ELF-1 (cell line): ENCODE results near the gene SLC31A2.
A peak's percentile ranks its signal among the peaks of the same experiment; 100 is the strongest.
"Not testable (repeated sequence)": the region's sequence is repeated elsewhere in the genome, so short reads cannot be mapped to it uniquely, and the experiment has no call there.

Experiments used
- DNase-seq: peaks from one replicate; pipeline ENCODE4 v3.0.0-alpha.2; 2016; ENCODE audit warnings: low read depth, low spot score

SLC31A2 gene, protein sequence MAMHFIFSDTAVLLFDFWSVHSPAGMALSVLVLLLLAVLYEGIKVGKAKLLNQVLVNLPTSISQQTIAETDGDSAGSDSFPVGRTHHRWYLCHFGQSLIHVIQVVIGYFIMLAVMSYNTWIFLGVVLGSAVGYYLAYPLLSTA

DNA sequence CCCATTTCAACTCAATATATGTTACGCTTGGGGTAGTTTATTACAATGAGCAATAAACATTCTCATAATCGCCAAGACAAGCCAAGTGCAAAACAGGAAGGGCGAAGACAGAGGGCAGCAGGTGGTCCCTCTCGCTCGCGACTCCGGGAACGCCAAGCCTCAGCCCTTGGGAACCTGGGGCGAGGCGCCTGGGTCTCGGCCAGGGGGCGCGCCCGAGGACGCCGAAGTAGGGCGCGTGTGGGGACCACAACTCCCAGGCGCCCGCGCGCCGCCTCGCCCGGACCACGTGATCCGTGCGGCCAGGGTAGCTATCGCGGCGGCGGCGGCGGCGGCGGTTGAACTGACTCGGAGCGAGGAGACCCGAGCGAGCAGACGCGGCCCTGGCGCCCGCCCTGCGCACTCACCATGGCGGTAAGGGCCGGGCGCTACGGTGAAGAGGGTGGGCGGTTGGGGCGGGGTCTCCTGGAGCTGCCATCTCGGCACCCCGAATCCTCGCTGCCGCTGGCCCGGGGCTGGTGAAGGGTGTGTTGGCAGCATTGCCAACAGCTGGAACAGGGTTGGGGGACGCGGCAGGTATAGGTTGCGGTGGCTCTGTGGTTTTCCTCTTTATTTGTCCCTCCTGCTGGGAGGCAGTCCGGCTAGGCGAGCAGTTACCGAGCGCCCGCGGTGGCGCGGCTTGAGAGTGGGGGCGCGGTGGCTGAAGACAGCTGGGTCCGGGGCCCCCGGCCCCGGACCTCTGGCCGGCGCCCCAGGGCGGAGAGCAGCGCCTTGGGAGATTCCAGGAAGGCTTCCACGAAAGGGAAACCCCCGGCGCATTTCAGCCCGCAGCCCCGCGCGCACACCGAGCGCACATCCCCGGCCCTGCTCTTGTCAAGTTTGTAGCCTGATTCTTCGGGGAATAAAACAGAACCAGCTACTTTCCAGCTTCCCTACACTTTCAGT is at the start of gene SLC31A2:
TSS of gene SLC31A2 (plus strand) at position 338 of the 942 bp plus-strand sequence. CDS start at position 406, 68 bp downstream.
- DNase-seq = peak; percentile 93

DNA sequence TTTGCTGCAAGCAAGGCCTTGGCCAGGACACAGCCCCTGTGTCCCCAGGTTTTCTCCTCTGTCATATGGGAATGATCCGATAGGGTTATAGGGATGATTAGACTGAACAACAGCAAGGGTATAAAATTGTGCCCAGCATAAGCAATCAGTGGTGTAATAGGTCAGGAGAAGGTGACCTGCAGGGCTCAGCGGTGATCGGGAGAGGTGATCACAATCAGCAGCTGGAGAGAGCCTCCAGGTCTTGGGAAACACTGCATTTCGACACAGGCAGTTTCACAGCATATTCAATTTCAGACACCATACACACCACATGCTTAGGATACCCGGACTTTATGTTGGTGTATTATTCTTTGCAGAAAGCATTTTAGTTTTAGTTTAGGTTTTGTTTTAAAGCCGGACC is 45.5 kb upstream of the SLC31A2 start:
- DNase-seq = not testable (repeated sequence)

DNA sequence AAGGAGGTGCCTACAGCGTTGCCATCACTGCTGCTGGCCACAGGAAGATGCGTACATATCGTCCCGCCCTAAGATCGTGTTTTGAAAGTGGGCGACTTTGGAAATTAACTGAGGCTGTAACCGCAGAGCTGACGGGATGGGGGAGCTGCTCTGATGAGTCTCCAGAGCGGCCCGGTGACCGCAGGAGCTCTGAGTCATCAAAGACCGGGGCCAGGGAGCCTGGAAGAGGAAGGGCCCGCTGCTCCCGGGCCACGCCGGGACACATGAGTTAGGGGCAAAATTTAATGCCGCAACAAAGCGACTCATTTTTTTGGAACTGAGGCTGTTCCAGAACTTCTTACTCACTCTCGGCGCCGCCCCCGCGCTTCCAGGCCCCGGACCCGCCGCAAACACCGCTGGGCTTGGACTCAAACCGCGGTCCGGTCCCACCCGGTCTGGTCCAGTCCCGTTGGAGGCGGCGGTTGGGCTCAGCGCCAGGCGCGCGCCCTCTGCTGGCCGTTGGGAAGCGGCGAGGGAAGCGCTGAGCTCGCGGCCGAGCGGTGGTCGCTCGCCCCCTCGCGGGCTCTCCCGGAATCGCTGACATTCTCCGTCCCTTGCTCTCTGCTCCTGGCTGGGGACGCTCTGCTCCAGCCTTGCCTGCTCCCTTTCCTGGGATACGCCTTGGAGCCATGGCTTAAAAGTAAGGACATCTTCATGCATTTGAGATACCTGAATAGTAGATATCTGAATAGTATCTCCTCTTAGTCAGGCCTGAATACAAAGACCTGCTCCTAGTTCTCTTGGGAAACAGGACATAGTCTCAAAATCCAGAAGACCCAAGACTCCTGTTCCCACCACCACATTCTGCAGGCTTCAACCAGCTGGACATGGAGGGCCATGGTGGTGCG is 39.5 kb upstream of the SLC31A2 start:
- peak; percentile 42 for DNase-seq

DNA sequence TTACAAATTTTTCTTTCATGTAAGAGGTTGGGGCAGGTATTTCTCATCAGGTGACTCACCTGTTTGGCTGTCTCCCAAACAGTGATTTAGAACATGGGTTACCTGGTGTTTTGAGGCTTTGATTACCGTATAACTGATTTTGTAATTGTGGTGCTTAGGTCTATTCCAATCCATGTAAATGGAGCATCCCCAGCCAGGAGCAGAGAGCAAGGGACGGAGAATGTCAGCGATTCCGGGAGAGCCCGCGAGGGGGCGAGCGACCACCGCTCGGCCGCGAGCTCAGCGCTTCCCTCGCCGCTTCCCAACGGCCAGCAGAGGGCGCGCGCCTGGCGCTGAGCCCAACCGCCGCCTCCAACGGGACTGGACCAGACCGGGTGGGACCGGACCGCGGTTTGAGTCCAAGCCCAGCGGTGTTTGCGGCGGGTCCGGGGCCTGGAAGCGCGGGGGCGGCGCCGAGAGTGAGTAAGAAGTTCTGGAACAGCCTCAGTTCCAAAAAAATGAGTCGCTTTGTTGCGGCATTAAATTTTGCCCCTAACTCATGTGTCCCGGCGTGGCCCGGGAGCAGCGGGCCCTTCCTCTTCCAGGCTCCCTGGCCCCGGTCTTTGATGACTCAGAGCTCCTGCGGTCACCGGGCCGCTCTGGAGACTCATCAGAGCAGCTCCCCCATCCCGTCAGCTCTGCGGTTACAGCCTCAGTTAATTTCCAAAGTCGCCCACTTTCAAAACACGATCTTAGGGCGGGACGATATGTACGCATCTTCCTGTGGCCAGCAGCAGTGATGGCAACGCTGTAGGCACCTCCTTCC is 37.9 kb upstream of the SLC31A2 start:
- DNase-seq = peak; percentile 23

DNA sequence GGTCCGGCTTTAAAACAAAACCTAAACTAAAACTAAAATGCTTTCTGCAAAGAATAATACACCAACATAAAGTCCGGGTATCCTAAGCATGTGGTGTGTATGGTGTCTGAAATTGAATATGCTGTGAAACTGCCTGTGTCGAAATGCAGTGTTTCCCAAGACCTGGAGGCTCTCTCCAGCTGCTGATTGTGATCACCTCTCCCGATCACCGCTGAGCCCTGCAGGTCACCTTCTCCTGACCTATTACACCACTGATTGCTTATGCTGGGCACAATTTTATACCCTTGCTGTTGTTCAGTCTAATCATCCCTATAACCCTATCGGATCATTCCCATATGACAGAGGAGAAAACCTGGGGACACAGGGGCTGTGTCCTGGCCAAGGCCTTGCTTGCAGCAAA is 32.0 kb upstream of the SLC31A2 start:
- not testable (repeated sequence) for DNase-seq

DNA sequence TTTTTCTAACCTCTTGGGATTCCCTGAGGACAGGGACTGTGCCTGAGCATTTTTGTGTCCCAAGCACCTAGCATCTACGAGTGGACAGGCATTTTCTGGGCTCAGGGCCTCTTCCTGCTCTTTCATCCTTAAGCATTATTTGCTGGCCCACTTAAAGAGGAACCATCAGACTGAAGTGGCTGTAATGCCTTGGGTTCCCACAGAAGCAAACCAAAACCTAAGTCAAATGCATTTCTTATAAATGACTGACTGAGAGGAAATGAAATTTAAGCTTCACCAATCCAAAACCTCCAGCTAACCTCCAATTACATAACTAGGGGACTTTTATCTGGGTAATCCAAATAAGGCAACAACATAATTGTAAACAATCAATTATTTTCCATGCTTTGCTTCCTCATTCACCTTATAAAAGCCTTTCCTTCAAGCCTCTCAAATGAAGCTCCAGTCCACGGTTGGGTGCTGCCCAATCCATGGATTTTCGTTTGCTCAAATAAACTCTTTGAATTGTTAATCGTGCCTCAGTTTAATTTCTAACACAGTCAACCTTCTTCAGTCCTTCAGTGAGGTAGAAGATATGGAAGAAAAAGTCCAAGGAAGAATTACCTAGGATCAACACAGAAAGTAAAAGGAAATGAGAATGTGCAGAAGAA is 25.3 kb upstream of the SLC31A2 start:
- DNase-seq = no peak

DNA sequence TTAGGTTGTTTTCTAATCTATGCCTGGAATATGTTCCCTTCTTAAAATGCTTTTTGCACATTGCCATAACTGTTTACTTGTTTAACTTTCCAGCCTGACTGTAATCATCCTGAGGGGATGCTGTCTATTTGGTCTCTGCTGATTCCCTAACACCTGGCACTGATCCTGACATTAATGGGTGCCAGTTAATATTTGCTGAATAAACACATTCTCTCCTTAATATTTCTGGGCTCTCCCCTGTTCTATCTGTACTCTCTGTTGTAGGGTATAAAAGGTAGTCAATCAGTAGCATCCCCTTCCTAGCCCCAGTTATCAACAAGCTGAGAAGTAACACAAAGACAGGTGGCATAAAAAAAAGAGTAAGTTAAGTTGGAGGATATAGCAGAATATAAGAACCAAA is 21.3 kb upstream of the SLC31A2 start:
- no peak for DNase-seq

DNA sequence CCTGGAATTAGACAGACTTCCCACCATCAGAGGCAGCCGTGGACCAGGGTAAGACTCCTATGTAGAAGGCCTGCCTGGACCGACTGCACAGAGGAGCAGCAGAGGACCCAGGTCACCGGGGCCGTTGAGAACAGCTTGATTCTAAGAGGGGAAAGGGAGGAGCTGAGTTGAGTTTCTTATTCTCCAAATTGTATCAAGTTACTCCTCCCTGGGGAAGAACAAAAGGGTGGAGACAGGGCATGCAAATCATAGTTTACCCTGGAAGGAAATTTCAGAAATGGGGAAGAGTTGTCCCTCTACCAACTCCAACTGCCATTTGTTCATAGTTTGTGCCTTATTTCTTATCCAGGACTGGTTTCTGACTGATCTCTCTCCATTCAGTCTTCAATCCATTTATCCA is 20.9 kb upstream of the SLC31A2 start:
- no peak for DNase-seq

DNA sequence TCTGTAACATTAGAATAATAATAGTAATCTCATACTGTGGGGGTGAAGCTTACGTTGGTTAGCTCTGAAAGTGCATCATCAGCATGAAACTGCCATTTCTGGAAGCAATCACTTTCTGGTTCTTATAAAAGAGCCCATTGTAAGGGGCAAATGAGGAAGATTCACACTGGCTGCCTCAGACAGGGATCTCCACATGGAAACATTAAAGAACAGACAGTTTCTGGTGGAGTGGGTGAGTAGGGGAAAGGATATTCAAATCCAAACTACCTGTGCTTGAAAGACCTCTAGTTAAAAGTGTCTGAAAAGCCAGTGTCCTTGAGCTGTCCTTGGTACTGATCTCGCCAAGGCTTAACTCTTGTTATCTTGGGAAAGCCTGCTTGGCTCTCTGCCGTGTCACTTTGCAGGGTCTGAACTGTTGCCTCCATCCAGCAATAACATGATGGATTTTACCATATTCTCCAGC is 19.1 kb upstream of the SLC31A2 start:
- DNase-seq = no peak

DNA sequence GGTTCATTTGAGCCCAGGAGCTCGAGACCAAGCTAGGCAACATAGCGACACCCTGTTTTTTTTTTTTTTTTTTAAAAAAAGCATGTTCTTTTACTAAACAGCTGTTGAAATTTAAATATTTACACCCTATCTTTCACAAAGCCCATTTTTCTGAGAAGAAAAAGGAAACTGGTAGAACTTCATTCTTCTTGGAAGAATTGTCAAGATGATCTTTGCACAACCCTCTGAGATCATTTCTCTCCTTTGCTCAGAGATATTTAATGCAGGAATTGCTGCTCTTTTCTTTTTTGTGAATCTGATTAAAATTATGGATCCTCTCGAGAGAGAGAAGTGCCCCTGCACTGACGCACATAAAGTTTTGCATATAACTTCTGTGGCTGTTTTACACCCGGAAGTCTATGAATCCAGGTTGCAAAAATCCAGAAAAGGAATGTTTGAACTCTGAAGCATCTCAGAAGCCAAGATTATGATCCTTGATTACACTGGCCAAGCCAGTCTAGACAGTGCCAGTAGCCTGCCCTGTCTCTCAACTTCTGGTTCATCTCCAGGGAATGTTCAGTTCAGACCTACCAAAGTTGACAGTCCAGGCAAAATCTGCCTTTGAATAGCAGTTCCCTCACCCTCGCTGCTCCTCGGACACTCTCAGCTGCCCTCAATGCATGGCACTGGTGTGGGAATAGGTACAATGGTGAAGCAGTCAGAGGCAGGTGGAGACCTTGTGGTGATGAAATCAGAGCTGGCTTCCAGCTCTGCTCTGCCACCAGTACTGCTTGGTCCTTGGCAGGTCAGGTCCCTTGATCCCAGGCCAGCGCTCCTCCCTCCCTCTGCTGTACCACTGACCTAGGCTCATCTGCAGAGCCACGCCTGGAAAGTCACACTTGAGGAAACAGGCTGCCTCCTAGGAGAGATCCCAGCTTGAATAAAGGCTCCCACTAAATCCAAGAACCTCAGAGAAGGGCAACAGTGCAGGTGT is 13.3 kb upstream of the SLC31A2 start:
- DNase-seq = no peak

DNA sequence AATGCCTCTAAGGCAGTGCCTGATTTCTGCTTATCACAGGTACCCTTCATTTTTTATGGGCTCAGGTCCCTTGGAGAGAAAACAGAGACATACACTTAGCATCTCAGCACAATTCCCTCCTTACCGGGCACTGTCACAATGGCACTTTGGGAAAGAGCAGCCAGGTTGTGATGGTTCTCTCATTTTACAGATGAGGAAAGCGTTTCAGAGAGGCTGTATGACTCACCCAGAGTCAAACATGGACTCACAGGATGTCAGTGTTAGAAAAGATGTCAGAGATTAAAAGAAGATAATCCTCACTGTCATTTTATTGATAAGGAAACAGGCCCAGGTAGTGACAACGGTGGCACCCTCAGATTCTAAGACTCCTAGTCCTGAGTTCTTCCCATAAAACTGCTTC is 12.0 kb upstream of the SLC31A2 start:
- DNase-seq = no peak

DNA sequence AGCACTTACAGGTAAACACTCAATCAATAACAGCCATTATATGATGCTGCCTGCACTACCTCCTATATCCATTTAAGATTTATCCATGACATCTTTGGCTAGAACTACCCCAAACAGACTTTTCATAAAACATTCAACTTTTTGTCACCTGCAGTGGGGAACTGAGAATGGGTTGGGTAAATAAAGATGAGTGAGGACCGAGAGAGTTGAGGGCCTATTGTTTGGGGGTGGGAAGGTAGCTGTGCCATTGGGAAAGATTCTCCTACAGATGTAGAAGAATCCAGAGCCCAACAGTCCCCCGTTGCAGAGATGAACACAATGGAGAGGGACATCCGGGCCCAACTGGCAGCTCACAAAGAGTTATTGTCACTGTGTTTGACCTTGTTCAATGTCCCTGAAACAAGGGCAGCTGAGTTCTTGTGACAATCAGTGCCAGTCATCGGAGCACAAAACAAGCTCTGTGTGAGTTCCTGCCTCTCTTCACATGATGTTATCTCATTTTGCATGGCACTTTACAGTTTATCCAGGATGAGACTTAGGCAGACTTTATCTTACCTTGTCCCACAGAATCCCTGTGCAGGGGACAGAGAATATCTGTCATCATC is 11.5 kb upstream of the SLC31A2 start:
- DNase-seq = no peak

DNA sequence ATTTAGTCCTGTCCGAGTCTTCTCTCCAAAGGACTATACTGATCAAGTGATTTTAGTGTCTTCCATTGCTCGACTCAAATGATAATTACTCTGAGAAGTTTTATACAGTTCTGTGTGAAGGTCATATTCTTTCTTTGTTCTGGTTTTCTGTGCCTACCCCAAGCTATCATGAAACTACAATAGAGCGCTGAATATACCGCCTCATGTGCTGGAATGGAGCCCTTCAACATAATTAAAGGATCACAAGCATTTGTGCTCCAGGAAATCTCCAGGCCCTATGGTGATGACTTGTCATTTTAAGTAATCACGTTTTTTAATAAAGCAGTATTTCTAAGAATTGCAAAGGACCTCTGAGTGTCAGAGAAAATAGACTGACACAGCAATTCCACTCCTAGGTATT is 10.9 kb upstream of the SLC31A2 start:
- no peak for DNase-seq

DNA sequence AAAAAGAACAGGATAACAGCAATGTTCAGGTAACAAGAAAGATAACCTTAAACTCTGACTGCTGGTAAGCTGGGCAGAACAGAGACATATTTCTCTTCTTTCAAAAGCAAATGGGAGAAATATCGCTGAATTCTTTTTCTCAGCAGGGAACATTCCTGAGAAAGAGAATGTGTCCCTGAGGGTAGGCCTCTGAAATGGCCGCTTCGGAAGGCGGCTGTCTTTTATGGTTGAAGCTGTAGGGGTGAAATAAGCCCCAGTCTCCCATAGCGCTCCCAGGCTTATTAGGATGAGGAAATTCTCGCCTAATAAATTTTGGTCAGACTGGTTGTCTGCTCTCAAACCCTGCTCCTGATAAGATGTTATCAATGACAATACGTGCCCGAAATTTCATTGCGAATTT is 9.9 kb upstream of the SLC31A2 start:
- DNase-seq = not testable (repeated sequence)

DNA sequence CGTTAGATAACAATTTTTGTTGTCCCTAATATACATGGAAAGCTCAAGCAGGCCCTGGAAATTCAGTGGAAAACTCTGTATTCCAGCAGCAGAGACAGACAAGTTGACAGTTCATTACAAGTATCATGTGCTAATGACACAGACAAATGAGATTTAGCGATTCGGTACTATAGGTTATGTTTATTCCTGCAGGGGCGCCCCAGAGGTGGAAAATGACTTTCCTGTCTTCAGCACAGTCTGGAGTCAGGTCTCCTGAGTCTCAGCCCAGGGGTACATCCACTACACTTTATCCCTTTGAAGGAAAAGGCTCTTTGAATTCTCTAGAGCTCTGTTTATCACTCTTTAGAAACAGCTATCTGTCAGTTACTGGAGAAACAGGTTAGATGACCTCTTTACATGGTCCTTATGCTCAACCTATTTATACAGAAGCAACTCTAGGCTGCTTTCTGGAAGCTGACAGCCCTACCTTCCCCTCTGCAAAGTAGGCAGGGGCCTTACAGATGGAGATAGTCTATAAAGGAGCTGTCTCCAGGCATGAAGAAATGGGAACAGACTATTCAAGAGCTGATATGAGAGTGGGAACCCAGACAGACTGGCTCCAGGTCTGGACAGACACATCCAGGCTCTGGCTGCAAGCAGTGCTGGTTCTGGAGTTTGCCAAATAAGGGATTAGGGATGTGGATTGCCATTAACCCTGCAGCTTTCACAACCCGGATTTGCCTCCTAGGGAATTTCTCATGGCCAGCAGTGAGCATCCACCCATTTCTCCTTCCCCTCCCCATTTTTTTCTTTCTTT is 7.2 kb upstream of the SLC31A2 start:
- no peak for DNase-seq

DNA sequence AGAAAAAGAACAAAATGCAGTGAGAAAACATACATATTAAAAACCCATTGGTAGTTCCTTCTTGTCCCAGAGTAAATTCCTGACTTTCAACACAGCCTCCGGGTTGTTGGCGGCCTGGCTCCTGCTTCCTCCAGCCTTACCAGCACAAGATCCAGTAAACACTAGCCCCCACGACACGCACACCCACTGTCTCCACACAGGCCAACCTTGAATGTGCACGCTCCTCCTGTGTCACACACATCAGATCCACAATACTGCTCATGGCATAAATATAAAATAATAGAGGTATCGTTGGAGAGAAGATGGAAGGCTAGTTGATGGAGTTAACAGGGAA is 2.5 kb upstream of the SLC31A2 start:
- no peak for DNase-seq

DNA sequence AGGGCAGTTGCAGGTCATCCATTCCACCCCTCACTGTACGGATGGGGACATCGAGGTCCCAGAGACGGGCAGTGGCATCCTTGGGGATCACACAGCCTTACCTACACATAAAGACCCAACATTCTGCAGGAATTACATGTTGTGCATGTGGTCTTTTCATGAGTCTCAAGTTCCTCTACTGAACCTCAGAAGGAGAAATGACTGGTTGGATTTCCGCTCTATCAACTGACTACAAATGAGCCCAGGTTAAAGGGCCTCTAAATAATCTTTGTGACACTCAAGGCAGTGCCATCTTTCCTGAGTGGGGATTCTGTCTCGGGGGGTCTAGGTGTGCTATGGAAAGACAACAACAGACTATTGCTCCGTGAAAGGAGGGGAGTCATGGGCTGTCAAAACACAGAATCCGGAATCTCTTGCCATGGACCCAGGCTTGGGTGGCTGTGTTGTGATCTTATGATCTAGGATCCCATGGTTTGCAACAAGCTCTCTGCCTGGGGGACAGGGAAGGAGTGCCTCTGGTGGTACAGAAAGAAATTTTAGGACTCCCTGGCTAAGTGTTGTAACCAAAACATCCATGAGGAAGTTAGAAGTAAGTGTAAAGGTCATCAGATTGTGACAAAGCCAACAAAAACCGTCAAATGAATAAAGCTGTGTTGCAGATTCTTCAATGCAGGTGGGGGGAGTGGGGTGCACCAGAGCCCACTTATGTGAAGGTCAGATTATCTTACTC is 1.9 kb upstream of the SLC31A2 start:
- DNase-seq = no peak

DNA sequence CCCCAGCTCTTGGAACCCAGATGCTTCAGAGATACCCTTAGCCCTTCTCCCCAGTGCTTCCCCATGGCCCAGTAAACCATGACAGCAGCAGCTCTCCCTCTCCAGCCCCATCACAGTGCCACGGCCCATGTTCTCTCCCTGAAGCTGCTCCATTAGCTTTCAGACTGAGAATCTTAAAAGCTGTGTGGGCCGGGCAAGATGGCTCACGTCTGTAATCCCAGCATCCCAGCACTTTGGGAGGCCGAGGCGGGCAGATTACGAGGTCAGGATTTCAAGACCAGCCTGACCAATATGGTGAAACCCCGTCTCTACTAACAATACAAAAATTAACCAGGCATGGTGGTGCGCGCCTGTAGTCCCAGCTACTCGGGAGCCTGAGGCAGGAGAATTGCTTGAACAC is 1.2 kb upstream of the SLC31A2 start:
- not testable (repeated sequence) for DNase-seq
